ENCODE measurements around the gene ATP2B1.

Gene ATP2B1

GRCh38 chr12:89748791-89749190 is 40.2 kb upstream of the ATP2B1 start:
- no peak for DNase-seq (ENCODE audit: low spot score)
- no peak for TF ChIP-seq CTCF (IDR thresholded peaks at IDR 0.05; ENCODE audit: extremely low read depth, missing control alignments)

GRCh38 chr12:89745286-89745685 is 36.6 kb upstream of the ATP2B1 start:
- DNase-seq (ENCODE audit: low spot score) = no peak
- no peak for TF ChIP-seq CTCF (IDR thresholded peaks at IDR 0.05; ENCODE audit: extremely low read depth, missing control alignments)

- no peak for DNase-seq (ENCODE audit: low spot score)
- no peak for TF ChIP-seq CTCF (IDR thresholded peaks at IDR 0.05; ENCODE audit: extremely low read depth, missing control alignments)
These were observed 33.8 kb upstream of the ATP2B1 start for GRCh38 chr12:89742337-89743022.

- DNase-seq (ENCODE audit: low spot score) = no peak
- no peak for TF ChIP-seq CTCF (IDR thresholded peaks at IDR 0.05; ENCODE audit: extremely low read depth, missing control alignments)
These were observed 32.3 kb upstream of the ATP2B1 start for GRCh38 chr12:89740943-89741342.

- no peak for TF ChIP-seq CTCF (IDR thresholded peaks at IDR 0.05; ENCODE audit: extremely low read depth, missing control alignments)
These were observed 28.4 kb upstream of the ATP2B1 start for GRCh38 chr12:89736995-89737394.

GRCh38 chr12:89733579-89734201 is 25.1 kb upstream of the ATP2B1 start:
- no peak for TF ChIP-seq CTCF (IDR thresholded peaks at IDR 0.05; ENCODE audit: extremely low read depth, missing control alignments)
- no peak for DNase-seq (ENCODE audit: low spot score)

More at GRCh38 chr12:89736995-89737394, 28.4 kb upstream of the ATP2B1 start:
- DNase-seq (ENCODE audit: low spot score) = no peak

GRCh38 chr12:89732522-89732921 is 23.9 kb upstream of the ATP2B1 start:
- no peak for DNase-seq (ENCODE audit: low spot score)
- no peak for TF ChIP-seq CTCF (IDR thresholded peaks at IDR 0.05; ENCODE audit: extremely low read depth, missing control alignments)
